GM21529 (cell line): ENCODE results near the gene AMY1B.
"Not testable (repeated sequence)": the region's sequence is repeated elsewhere in the genome, so short reads cannot be mapped to it uniquely, and the experiment has no call there.

Experiments
- ATAC-seq: cut with Tn5 transposase; IDR thresholded peaks from one replicate; pipeline ENCODE4 v1.9.1; 2021; ENCODE audit not compliant: unreplicated experiment

AMY1B gene

DNA sequence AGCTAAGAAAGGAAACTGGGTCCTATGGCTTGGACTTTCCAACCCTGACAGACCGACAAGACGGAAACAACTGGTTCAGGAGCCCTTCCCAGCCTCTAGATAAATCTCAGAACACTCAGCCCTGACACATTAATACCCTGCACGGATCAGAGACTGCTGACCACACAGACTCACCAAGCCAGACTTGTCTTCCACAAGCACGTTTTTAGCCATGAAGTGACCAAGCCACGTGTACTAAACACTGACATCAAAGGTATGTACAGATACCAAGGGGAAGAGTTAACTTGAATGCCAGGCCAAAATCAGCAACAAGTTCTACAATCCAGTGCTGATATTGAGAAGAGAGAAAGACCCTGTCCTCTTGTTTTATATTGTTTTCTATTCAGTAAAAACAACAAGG is at the start of gene AMY1B:
Gene AMY1B (minus strand): TSS at position 101 of the 400 bp plus-strand sequence. CDS start 571 bp downstream, outside the sequence.
- ATAC-seq = not testable (repeated sequence)

DNA sequence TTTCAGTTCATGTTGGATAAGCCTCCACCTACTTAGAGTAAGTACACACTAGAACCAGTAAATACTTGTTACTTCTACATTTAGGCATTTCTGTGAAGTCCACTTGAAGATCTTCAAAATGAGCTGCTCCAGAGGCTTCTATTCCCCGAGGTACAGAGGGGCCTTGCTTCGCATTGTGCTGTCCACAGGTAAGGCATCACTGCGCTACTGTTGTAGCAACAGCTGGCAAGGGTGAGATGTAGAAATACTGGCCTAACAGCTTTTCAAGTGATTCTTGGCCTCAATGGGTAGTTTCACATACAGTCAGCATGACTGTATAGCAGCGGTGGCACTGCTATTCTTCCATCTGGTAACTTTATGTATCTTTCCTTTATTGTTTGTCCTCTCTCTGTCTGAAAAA is 49.0 kb upstream of the AMY1B start:
- ATAC-seq = not testable (repeated sequence)

DNA sequence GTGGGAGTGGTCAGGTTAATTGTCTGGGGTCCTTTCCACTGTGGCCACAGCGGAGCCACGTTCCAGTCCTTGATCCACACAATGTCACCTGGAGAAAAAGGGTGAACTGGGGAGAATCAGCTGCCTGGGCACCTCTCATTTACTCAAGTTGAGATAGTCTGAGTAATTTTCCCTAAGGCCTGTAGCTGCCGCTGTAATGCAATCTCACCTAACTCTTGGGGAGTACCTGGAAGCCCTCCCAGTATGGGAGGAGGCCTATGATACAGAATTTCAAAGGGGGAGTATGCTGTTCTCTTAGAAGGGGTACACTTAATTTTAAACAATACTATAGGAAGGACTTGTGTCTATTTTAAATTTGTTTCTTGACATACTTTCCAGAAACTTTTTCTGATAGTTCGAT is 48.4 kb upstream of the AMY1B start:
- not testable (repeated sequence) for ATAC-seq

DNA sequence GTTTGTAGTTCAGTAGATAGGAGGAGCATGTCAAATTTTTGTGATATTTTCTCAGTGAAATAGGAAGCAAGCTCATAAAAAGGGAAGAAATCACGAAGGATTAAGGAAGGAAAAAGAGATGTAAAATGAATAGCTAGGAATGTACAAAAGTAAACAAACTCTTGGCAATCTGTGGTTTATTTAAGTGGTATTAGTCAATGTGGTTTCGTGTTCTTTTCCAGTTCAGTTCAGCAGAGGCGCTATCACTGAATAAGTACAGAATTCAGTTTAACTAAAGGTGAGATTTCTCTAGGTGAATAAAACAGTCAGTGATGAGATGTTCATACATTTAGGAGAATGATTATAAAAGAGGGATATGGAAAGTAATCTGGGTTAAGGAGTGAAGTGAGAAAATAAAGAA is 42.0 kb upstream of the AMY1B start:
- not testable (repeated sequence) for ATAC-seq

DNA sequence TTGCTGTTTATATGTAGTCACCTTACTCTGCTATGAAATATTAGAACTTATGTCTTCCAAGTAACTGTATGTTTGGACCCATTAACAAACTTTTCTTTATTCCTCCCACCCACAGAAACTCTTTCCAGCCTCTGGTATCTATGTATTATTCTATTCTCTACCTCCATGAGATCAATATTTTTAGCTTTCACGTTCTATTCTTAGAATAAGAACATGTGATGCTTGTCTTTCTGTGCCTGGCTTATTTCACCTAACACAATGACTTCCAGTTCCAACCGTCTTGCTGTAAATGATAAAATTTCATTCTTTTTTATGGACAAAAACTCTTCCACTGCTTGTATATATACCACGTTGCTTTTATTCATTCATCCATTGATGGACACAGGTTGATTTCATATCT is 39.3 kb upstream of the AMY1B start:
- not testable (repeated sequence) for ATAC-seq

DNA sequence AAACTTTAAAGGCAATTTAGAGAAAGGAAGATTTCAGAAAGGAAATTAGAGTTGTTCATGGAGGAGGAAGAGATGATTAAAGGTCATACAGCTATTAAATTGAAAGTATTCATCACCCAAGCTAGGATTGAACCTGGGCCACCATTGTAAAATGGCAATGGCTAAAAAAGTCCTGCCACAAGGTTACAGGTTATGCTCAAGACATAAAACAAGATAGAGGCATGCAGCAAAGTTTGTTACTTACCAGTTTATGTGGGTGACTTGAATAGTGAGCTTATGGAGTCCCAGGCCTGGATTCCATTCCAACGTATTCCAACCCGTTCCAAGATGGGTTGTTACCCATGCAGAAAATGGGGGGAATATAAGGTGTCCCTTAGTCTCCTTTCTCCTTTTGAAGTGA is 25.5 kb upstream of the AMY1B start:
- ATAC-seq = not testable (repeated sequence)

DNA sequence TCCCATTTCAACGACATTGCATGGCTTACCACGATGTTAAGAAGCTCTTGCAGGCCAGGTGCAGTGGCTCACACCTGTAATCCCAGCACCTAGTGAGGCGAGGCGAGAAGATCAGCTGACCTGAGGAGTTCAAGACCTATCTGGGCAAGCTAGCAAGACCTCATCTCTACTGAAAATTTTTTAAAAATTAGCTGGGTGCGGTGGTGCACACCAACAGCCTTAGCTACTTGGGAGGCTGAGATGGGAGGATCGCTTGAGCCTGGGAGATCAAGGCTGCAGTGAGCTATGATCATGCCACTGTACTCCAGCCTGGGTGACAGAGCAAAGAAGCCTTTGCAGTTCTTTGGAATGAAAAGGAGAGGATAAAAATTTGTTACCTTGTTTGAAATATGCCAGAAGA is 21.4 kb upstream of the AMY1B start:
- not testable (repeated sequence) for ATAC-seq

DNA sequence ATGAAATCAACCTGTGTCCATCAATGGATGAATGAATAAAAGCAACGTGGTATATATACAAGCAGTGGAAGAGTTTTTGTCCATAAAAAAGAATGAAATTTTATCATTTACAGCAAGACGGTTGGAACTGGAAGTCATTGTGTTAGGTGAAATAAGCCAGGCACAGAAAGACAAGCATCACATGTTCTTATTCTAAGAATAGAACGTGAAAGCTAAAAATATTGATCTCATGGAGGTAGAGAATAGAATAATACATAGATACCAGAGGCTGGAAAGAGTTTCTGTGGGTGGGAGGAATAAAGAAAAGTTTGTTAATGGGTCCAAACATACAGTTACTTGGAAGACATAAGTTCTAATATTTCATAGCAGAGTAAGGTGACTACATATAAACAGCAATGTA is 14.4 kb upstream of the AMY1B start:
- not testable (repeated sequence) for ATAC-seq

DNA sequence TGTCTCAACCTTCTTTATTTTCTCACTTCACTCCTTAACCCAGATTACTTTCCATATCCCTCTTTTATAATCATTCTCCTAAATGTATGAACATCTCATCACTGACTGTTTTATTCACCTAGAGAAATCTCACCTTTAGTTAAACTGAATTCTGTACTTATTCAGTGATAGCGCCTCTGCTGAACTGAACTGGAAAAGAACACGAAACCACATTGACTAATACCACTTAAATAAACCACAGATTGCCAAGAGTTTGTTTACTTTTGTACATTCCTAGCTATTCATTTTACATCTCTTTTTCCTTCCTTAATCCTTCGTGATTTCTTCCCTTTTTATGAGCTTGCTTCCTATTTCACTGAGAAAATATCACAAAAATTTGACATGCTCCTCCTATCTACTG is 11.7 kb upstream of the AMY1B start:
- ATAC-seq = not testable (repeated sequence)

DNA sequence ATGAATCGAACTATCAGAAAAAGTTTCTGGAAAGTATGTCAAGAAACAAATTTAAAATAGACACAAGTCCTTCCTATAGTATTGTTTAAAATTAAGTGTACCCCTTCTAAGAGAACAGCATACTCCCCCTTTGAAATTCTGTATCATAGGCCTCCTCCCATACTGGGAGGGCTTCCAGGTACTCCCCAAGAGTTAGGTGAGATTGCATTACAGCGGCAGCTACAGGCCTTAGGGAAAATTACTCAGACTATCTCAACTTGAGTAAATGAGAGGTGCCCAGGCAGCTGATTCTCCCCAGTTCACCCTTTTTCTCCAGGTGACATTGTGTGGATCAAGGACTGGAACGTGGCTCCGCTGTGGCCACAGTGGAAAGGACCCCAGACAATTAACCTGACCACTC is 5.2 kb upstream of the AMY1B start:
- not testable (repeated sequence) for ATAC-seq

DNA sequence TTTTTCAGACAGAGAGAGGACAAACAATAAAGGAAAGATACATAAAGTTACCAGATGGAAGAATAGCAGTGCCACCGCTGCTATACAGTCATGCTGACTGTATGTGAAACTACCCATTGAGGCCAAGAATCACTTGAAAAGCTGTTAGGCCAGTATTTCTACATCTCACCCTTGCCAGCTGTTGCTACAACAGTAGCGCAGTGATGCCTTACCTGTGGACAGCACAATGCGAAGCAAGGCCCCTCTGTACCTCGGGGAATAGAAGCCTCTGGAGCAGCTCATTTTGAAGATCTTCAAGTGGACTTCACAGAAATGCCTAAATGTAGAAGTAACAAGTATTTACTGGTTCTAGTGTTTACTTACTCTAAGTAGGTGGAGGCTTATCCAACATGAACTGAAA is 4.7 kb upstream of the AMY1B start:
- ATAC-seq = not testable (repeated sequence)

DNA sequence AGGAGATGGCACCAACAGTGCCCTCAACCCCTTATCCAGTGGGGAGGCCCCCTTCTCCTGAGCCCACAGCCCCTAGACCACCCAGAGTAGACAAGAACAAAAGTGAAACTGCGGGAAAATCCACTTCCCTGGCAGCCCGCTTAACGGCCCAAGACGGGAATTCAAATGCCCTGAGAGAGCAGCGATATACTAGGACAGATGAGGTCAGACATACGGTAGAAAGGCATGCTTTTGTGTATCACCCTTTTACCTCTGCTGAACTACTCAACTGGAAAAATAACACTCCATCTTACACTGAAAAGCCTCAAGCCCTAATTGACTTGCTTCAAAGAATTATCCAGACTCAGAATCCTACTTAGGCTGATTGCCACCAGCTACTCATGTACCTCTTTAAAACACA is 1.4 kb upstream of the AMY1B start:
- not testable (repeated sequence) for ATAC-seq

DNA sequence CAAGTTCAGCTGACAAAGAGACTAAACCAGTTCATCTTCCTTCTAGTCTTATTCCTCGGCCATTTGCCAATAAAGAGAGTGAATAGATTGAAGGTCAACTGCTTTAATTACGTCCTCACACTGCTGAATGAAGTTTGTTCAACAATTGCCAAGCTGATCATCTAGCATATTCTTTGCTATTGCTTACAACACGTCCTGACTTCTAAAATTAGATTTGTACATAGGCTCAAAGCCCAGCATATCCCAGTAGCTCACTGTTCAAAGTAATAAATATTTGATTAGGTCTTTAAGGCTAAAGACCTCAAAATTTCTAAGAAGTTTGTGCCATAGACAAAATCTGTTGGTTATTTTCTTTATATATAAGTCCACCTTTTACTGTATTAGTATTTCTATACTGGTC is 19.7 kb downstream of the AMY1B start:
- ATAC-seq = not testable (repeated sequence)

DNA sequence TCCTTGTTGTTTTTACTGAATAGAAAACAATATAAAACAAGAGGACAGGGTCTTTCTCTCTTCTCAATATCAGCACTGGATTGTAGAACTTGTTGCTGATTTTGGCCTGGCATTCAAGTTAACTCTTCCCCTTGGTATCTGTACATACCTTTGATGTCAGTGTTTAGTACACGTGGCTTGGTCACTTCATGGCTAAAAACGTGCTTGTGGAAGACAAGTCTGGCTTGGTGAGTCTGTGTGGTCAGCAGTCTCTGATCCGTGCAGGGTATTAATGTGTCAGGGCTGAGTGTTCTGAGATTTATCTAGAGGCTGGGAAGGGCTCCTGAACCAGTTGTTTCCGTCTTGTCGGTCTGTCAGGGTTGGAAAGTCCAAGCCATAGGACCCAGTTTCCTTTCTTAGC is 40.5 kb downstream of the AMY1B start, which contains the start of gene AMY1A:
Gene AMY1A (plus strand): TSS at position 301 of the 400 bp plus-strand sequence. CDS start 571 bp downstream, outside the sequence.
- not testable (repeated sequence) for ATAC-seq

DNA sequence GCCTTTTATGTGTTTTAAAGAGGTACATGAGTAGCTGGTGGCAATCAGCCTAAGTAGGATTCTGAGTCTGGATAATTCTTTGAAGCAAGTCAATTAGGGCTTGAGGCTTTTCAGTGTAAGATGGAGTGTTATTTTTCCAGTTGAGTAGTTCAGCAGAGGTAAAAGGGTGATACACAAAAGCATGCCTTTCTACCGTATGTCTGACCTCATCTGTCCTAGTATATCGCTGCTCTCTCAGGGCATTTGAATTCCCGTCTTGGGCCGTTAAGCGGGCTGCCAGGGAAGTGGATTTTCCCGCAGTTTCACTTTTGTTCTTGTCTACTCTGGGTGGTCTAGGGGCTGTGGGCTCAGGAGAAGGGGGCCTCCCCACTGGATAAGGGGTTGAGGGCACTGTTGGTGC is 41.9 kb downstream of the AMY1B start:
- ATAC-seq = not testable (repeated sequence)

DNA sequence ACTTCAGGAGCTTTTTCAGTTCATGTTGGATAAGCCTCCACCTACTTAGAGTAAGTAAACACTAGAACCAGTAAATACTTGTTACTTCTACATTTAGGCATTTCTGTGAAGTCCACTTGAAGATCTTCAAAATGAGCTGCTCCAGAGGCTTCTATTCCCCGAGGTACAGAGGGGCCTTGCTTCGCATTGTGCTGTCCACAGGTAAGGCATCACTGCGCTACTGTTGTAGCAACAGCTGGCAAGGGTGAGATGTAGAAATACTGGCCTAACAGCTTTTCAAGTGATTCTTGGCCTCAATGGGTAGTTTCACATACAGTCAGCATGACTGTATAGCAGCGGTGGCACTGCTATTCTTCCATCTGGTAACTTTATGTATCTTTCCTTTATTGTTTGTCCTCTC is 45.1 kb downstream of the AMY1B start:
- not testable (repeated sequence) for ATAC-seq

DNA sequence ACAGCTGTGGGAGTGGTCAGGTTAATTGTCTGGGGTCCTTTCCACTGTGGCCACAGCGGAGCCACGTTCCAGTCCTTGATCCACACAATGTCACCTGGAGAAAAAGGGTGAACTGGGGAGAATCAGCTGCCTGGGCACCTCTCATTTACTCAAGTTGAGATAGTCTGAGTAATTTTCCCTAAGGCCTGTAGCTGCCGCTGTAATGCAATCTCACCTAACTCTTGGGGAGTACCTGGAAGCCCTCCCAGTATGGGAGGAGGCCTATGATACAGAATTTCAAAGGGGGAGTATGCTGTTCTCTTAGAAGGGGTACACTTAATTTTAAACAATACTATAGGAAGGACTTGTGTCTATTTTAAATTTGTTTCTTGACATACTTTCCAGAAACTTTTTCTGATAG is 45.7 kb downstream of the AMY1B start:
- not testable (repeated sequence) for ATAC-seq

DNA sequence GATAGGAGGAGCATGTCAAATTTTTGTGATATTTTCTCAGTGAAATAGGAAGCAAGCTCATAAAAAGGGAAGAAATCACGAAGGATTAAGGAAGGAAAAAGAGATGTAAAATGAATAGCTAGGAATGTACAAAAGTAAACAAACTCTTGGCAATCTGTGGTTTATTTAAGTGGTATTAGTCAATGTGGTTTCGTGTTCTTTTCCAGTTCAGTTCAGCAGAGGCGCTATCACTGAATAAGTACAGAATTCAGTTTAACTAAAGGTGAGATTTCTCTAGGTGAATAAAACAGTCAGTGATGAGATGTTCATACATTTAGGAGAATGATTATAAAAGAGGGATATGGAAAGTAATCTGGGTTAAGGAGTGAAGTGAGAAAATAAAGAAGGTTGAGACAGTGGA is 52.1 kb downstream of the AMY1B start:
- ATAC-seq = not testable (repeated sequence)

DNA sequence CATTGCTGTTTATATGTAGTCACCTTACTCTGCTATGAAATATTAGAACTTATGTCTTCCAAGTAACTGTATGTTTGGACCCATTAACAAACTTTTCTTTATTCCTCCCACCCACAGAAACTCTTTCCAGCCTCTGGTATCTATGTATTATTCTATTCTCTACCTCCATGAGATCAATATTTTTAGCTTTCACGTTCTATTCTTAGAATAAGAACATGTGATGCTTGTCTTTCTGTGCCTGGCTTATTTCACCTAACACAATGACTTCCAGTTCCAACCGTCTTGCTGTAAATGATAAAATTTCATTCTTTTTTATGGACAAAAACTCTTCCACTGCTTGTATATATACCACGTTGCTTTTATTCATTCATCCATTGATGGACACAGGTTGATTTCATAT is 54.8 kb downstream of the AMY1B start:
- ATAC-seq = not testable (repeated sequence)
